HG03558 (cell line): Measurements from ENCODE around the gene TFEB.

ENCODE experiments used
- ATAC-seq: cut with Tn5 transposase; IDR thresholded peaks from one replicate; pipeline ENCODE4 v1.9.1; 2021; ENCODE audit warnings: moderate number of reproducible peaks; ENCODE audit not compliant: unreplicated experiment; ENCODE audit errors: extremely low read depth

The TFEB gene

GRCh38 chr6:41656002-41656691 lies 79.3 kb downstream of the TFEB start:
- ATAC-seq = no peak

- ATAC-seq = no peak
Measured at GRCh38 chr6:41655646-41656001, 79.8 kb downstream of the TFEB start.

GRCh38 chr6:41655176-41655575 lies 80.2 kb downstream of the TFEB start:
- ATAC-seq = no peak

GRCh38 chr6:41654698-41655151 lies 80.7 kb downstream of the TFEB start:
- no peak for ATAC-seq

GRCh38 chr6:41654151-41654697 lies 81.2 kb downstream of the TFEB start:
- no peak for ATAC-seq

- no peak for ATAC-seq
Measured at GRCh38 chr6:41653691-41654090, 81.7 kb downstream of the TFEB start.

- ATAC-seq = no peak
Measured at GRCh38 chr6:41652866-41653652, 82.3 kb downstream of the TFEB start.

GRCh38 chr6:41651962-41652657 lies 83.3 kb downstream of the TFEB start:
- ATAC-seq = no peak

GRCh38 chr6:41651246-41651961 lies 84.0 kb downstream of the TFEB start:
- no peak for ATAC-seq

- no peak for ATAC-seq
Measured at GRCh38 chr6:41650120-41650519, 85.3 kb downstream of the TFEB start.

GRCh38 chr6:41649596-41649995 lies 85.8 kb downstream of the TFEB start:
- ATAC-seq = no peak

GRCh38 chr6:41648921-41649320 lies 86.5 kb downstream of the TFEB start:
- no peak for ATAC-seq

GRCh38 chr6:41648070-41648585 lies 87.3 kb downstream of the TFEB start:
- ATAC-seq = no peak

GRCh38 chr6:41647061-41647511 lies 88.3 kb downstream of the TFEB start:
- ATAC-seq = no peak

- ATAC-seq = no peak
Measured at GRCh38 chr6:41646026-41646795, 89.2 kb downstream of the TFEB start.

- no peak for ATAC-seq
Measured at GRCh38 chr6:41645007-41645618, 90.3 kb downstream of the TFEB start.

- no peak for ATAC-seq
Measured at GRCh38 chr6:41644297-41644879, 91.0 kb downstream of the TFEB start.

GRCh38 chr6:41643899-41644269 lies 91.5 kb downstream of the TFEB start:
- no peak for ATAC-seq
